ENCODE results near the gene PHLDA1. TPM values are rescaled to one million over a fixed set of nuclear protein-coding genes. Genes with fewer than 3 reads are reported as not detected.

PHLDA1 gene
- total RNA-seq, 2 experiments from 2014 or later: 0.44 to 2.1 TPM

- H3K27ac ChIP-seq (ENCODE audit: low read depth, low read length, poor library complexity, severe bottlenecking): no peak overlapping the region
- ChIA-PET POLR2A (interaction anchor here (0.7 to 1.3 kb wide), 4 partner anchors 12 to 195 kb away, joined by 3 read pairs; no protein-coding TSS in a partner anchor), CTCF (ENCODE audit: unreplicated experiment) (no interaction called here)
- intact Hi-C loops (cut with micrococcal nuclease; ENCODE audit: unreplicated experiment): no loop called here
- DNase-seq (ENCODE audit: low spot score): no peak
- BruUV-seq (replicated peaks): no TSS peak
- TF ChIP-seq CTCF (conservative IDR thresholded peaks at IDR 0.05; ENCODE audit: low read length) (no peak), EZH2phosphoT487 (IDR thresholded peaks at IDR 0.05; ENCODE audit: borderline replicate concordance, low read depth, low read length) (no peak)
- H3K4me3 ChIP-seq (ENCODE audit: low read depth, low read length, poor library complexity, severe bottlenecking): no peak overlapping the region
- H2AFZ ChIP-seq (ENCODE audit: low read length): no peak overlapping the region
- H3K36me3 ChIP-seq (ENCODE audit: insufficient read depth, low read length): no peaks in the 10 kb centered on the region
- peaks cover 10% of the 10 kb centered on the region for H3K4me1 ChIP-seq (ENCODE audit: insufficient read depth, low read length, poor library complexity, severe bottlenecking)
- no peaks in the 10 kb centered on the region for H3K9me3 ChIP-seq (ENCODE audit: low read length)
- no peaks in the 10 kb centered on the region for H3K79me2 ChIP-seq (ENCODE audit: insufficient read depth, low read depth, low read length)
- no peaks in the 10 kb centered on the region for H3K9me2 ChIP-seq (ENCODE audit: insufficient read depth, low read length)
- no peaks in the 10 kb centered on the region for H4K20me1 ChIP-seq (ENCODE audit: insufficient read depth, low read length)
- H3K4me2 ChIP-seq (ENCODE audit: low read length): no peak overlapping the region
These were observed 7.3 kb downstream of the PHLDA1 start for GRCh38 chr12:76024102-76024781.

- TF ChIP-seq EZH2phosphoT487 (IDR thresholded peaks at IDR 0.05; ENCODE audit: borderline replicate concordance, low read depth, low read length) (no peak), CTCF (conservative IDR thresholded peaks at IDR 0.05; ENCODE audit: low read length) (no peak)
- H2AFZ ChIP-seq (ENCODE audit: low read length): no peak overlapping the region
- intact Hi-C loops (cut with micrococcal nuclease; ENCODE audit: unreplicated experiment): no loop called here
- H3K4me1 ChIP-seq (ENCODE audit: insufficient read depth, low read length, poor library complexity, severe bottlenecking): no peaks in the 10 kb centered on the region
- no peaks in the 10 kb centered on the region for H3K9me3 ChIP-seq (ENCODE audit: low read length)
- no peaks in the 10 kb centered on the region for H3K36me3 ChIP-seq (ENCODE audit: insufficient read depth, low read length)
- no peak overlapping the region for H3K4me3 ChIP-seq (ENCODE audit: low read depth, low read length, poor library complexity, severe bottlenecking)
- BruUV-seq (replicated peaks): no TSS peak
- no peaks in the 10 kb centered on the region for H3K9me2 ChIP-seq (ENCODE audit: insufficient read depth, low read length)
- CTCF ChIA-PET (ENCODE audit: unreplicated experiment): interaction anchor here (0.6 kb wide), 1 partner anchor 121 kb away, joined by 3 read pairs; no protein-coding TSS in a partner anchor
- no peaks in the 10 kb centered on the region for H4K20me1 ChIP-seq (ENCODE audit: insufficient read depth, low read length)
- no peak overlapping the region for H3K27ac ChIP-seq (ENCODE audit: low read depth, low read length, poor library complexity, severe bottlenecking)
- no peak for DNase-seq (ENCODE audit: low spot score)
- H3K4me2 ChIP-seq (ENCODE audit: low read length): no peak overlapping the region
- POLR2A ChIA-PET: interaction anchor here (0.6 to 1.3 kb wide), 2 partner anchors 79 to 166 kb away, joined by 3 read pairs; no protein-coding TSS in a partner anchor
- H3K79me2 ChIP-seq (ENCODE audit: insufficient read depth, low read depth, low read length): no peaks in the 10 kb centered on the region
These were observed 8.4 kb downstream of the PHLDA1 start for GRCh38 chr12:76023069-76023690.

- POLR2A ChIA-PET: interaction anchor here (0.7 to 1.0 kb wide), 2 partner anchors 74 to 128 kb away, joined by 3 read pairs; no protein-coding TSS in a partner anchor
- Histone ChIP-seq H3K4me1 (ENCODE audit: insufficient read depth, low read length, poor library complexity, severe bottlenecking) (no peaks in the 10 kb centered on the region), H3K4me2 (ENCODE audit: low read length) (no peak overlapping the region), H3K4me3 (ENCODE audit: low read depth, low read length, poor library complexity, severe bottlenecking) (no peak overlapping the region), H4K20me1 (ENCODE audit: insufficient read depth, low read length) (no peaks in the 10 kb centered on the region), H2AFZ (ENCODE audit: low read length) (no peak overlapping the region), H3K36me3 (ENCODE audit: insufficient read depth, low read length) (no peaks in the 10 kb centered on the region), H3K27ac (ENCODE audit: low read depth, low read length, poor library complexity, severe bottlenecking) (no peak overlapping the region), H3K79me2 (ENCODE audit: insufficient read depth, low read depth, low read length) (no peaks in the 10 kb centered on the region), H3K9me2 (ENCODE audit: insufficient read depth, low read length) (no peaks in the 10 kb centered on the region), H3K9me3 (ENCODE audit: low read length) (no peaks in the 10 kb centered on the region)
- CTCF ChIA-PET (ENCODE audit: unreplicated experiment): no interaction called here
- no TSS peak for BruUV-seq (replicated peaks)
- intact Hi-C loops (cut with micrococcal nuclease; ENCODE audit: unreplicated experiment): no loop called here
- no peak for DNase-seq (ENCODE audit: low spot score)
- TF ChIP-seq EZH2phosphoT487 (IDR thresholded peaks at IDR 0.05; ENCODE audit: borderline replicate concordance, low read depth, low read length) (no peak), CTCF (conservative IDR thresholded peaks at IDR 0.05; ENCODE audit: low read length) (no peak)
These were observed 9.1 kb downstream of the PHLDA1 start for GRCh38 chr12:76022506-76022905.
